ENCODE results near the gene APOL6. TPM values are rescaled to one million over a fixed set of nuclear protein-coding genes. Genes with fewer than 3 reads are reported as not detected.

Gene APOL6
- total RNA-seq, 2 experiments from 2014 or later = 39.3 TPM

GRCh38 chr22:35684732-35685131 is 36.5 kb downstream of the APOL6 start:
- Histone ChIP-seq H3K36me3 (ENCODE audit: insufficient read depth, low read length) (no peaks in the 10 kb centered on the region), H3K27ac (ENCODE audit: low read depth in 1 of 2, low read length in 2 of 2) (no peak overlapping the region), H3K27me3 (ENCODE audit: control insufficient read depth in 1 of 2, insufficient read depth in 2 of 2, low read length in 2 of 2) (no peaks in the 10 kb centered on the region), H3K4me3 (ENCODE audit: low read length) (no peak overlapping the region), H3K4me1 (ENCODE audit: insufficient read depth, low read length) (no peaks in the 10 kb centered on the region), H3K9me3 (ENCODE audit: control insufficient read depth in 1 of 2, insufficient read depth in 1 of 2, low read length in 2 of 2) (peaks cover 0 to 3% of the 10 kb centered on the region in 2 experiments)
- Mint-ChIP-seq H3K4me1 (ENCODE audit: low read depth) (no peaks in the 10 kb centered on the region), H3K27ac (no peak overlapping the region), H3K36me3 (ENCODE audit: low read depth) (no peaks in the 10 kb centered on the region), H3K9me3 (no peaks in the 10 kb centered on the region), H3K27me3 (no peaks in the 10 kb centered on the region), H3K4me3 (no peak overlapping the region)
- ATAC-seq (ENCODE audit: poor library complexity) (no peak), DNase-seq (no peak)
- no peak for TF ChIP-seq CTCF (IDR thresholded peaks at IDR 0.05)
- intact Hi-C loops (cut with DNase I, micrococcal nuclease) = no loop called here
- POLR2A ChIA-PET = interaction anchor here (0.6 to 1.1 kb wide), 4 partner anchors 20 to 748 kb away, joined by 3 to 4 read pairs (median 3); partner anchors contain the start of gene APOL6
- CTCF ChIA-PET = no interaction called here

- Histone ChIP-seq H3K36me3 (ENCODE audit: insufficient read depth, low read length) (no peaks in the 10 kb centered on the region), H3K4me3 (ENCODE audit: low read length) (no peak overlapping the region), H3K4me1 (ENCODE audit: insufficient read depth, low read length) (no peaks in the 10 kb centered on the region), H3K9me3 (ENCODE audit: control insufficient read depth in 1 of 2, insufficient read depth in 1 of 2, low read length in 2 of 2) (peaks cover 0 to 3% of the 10 kb centered on the region in 2 experiments), H3K27ac (ENCODE audit: low read depth in 1 of 2, low read length in 2 of 2) (no peak overlapping the region), H3K27me3 (ENCODE audit: control insufficient read depth in 1 of 2, insufficient read depth in 2 of 2, low read length in 2 of 2) (no peaks in the 10 kb centered on the region)
- no peak for ATAC-seq (ENCODE audit: poor library complexity)
- Mint-ChIP-seq H3K4me1 (ENCODE audit: low read depth) (no peaks in the 10 kb centered on the region), H3K27me3 (no peaks in the 10 kb centered on the region), H3K4me3 (no peak overlapping the region), H3K36me3 (ENCODE audit: low read depth) (no peaks in the 10 kb centered on the region), H3K9me3 (no peaks in the 10 kb centered on the region), H3K27ac (no peak overlapping the region)
- DNase-seq = no peak
- ChIA-PET CTCF (no interaction called here), POLR2A (no interaction called here)
- TF ChIP-seq CTCF (IDR thresholded peaks at IDR 0.05) = no peak
- intact Hi-C loops (cut with DNase I, micrococcal nuclease) = no loop called here
These were observed 37.5 kb downstream of the APOL6 start for GRCh38 chr22:35685731-35686130.

GRCh38 chr22:35686298-35686697 is 38.1 kb downstream of the APOL6 start:
- H3K27ac ChIP-seq (ENCODE audit: low read depth in 1 of 2, low read length in 2 of 2) = no peak overlapping the region
- H3K4me1 Mint-ChIP-seq (ENCODE audit: low read depth) = no peaks in the 10 kb centered on the region
- CTCF ChIA-PET = no interaction called here
- H3K36me3 Mint-ChIP-seq (ENCODE audit: low read depth) = no peaks in the 10 kb centered on the region
- H3K27ac Mint-ChIP-seq = no peak overlapping the region
- POLR2A ChIA-PET = no interaction called here
- TF ChIP-seq CTCF (IDR thresholded peaks at IDR 0.05) = no peak
- intact Hi-C loops (cut with DNase I, micrococcal nuclease) = no loop called here
- no peak overlapping the region for H3K4me3 Mint-ChIP-seq
- no peaks in the 10 kb centered on the region for H3K36me3 ChIP-seq (ENCODE audit: insufficient read depth, low read length)
- H3K27me3 Mint-ChIP-seq = no peaks in the 10 kb centered on the region
- no peak for DNase-seq
- H3K27me3 ChIP-seq (ENCODE audit: control insufficient read depth in 1 of 2, insufficient read depth in 2 of 2, low read length in 2 of 2) = no peaks in the 10 kb centered on the region
- ATAC-seq (ENCODE audit: poor library complexity) = no peak
- no peaks in the 10 kb centered on the region for H3K4me1 ChIP-seq (ENCODE audit: insufficient read depth, low read length)
- H3K9me3 ChIP-seq (ENCODE audit: control insufficient read depth in 1 of 2, insufficient read depth in 1 of 2, low read length in 2 of 2) = peaks cover 0 to 3% of the 10 kb centered on the region in 2 experiments
- no peaks in the 10 kb centered on the region for H3K9me3 Mint-ChIP-seq
- no peak overlapping the region for H3K4me3 ChIP-seq (ENCODE audit: low read length)

All from CD4-positive, alpha-beta T cell (primary cell).